ENCODE data around the gene LSM12.

LSM12 gene

DNA sequence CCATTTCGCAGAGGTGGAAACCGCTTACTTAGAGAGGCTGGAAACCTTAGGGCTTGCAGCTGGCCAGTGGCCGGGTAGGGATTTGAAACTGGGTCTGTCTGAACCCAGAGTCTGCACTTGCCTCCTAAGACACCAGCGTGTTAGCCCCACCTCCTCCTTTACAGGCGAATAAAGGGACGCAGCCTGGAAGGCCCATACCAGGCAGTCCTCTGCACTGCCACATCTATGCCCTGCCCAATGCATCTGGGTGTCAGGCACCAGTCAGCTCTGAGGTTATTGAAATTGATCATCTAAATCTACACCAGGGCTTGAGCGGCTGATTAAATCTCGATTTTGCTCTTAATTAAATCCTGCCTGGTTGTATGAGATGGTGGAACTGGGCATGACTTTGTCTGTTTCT is 82.0 kb downstream of the LSM12 start:
- DNase-seq: no peak

Data from fibroblast of skin of scalp (primary cell).